Measurements from ENCODE around the gene UBAC1. TPM values are rescaled to one million over a fixed set of nuclear protein-coding genes. Genes with fewer than 3 reads are reported as not detected.
"Not testable (repeated sequence)": the region's sequence is repeated elsewhere in the genome, so short reads cannot be mapped to it uniquely, and the experiment has no call there.

The UBAC1 gene
- total RNA-seq, 1 donor from 2014 or later: 25.4 TPM

GRCh38 chr9:135960411-135961276 lies 529 bp downstream of the UBAC1 start:
- peak in 1 of 2 donors; percentile 19 for DNase-seq (ENCODE audit: low read depth in 2 of 2)

- DNase-seq (ENCODE audit: low read depth in 2 of 2): no peak
Measured at GRCh38 chr9:135959814-135960213, 1.4 kb downstream of the UBAC1 start.

- no peak for DNase-seq (ENCODE audit: low read depth in 2 of 2)
Measured at GRCh38 chr9:135958485-135958884, 2.7 kb downstream of the UBAC1 start.

- no peak for DNase-seq (ENCODE audit: low read depth in 2 of 2)
Measured at GRCh38 chr9:135957431-135957830, 3.7 kb downstream of the UBAC1 start.

GRCh38 chr9:135956802-135957174 lies 4.4 kb downstream of the UBAC1 start:
- no peak for DNase-seq (ENCODE audit: low read depth in 2 of 2)

GRCh38 chr9:135955934-135956801 lies 5.0 kb downstream of the UBAC1 start:
- no peak for DNase-seq (ENCODE audit: low read depth in 2 of 2)

- no peak for DNase-seq (ENCODE audit: low read depth in 2 of 2)
Measured at GRCh38 chr9:135952664-135953206, 8.4 kb downstream of the UBAC1 start.

- no peak for DNase-seq (ENCODE audit: low read depth in 2 of 2)
Measured at GRCh38 chr9:135951889-135952663, 9.1 kb downstream of the UBAC1 start.

- DNase-seq (ENCODE audit: low read depth in 2 of 2): not testable (repeated sequence)
Measured at GRCh38 chr9:135951310-135951709, 9.9 kb downstream of the UBAC1 start.

GRCh38 chr9:135950841-135951240 lies 10.3 kb downstream of the UBAC1 start:
- not testable (repeated sequence) for DNase-seq (ENCODE audit: low read depth in 2 of 2)

GRCh38 chr9:135950135-135950682 lies 11.0 kb downstream of the UBAC1 start:
- DNase-seq (ENCODE audit: low read depth in 2 of 2): no peak

- no peak for DNase-seq (ENCODE audit: low read depth in 2 of 2)
Measured at GRCh38 chr9:135949501-135950134, 11.6 kb downstream of the UBAC1 start.

- DNase-seq (ENCODE audit: low read depth in 2 of 2): no peak
Measured at GRCh38 chr9:135948968-135949367, 12.2 kb downstream of the UBAC1 start.

- no peak for DNase-seq (ENCODE audit: low read depth in 2 of 2)
Measured at GRCh38 chr9:135948446-135948845, 12.7 kb downstream of the UBAC1 start.

GRCh38 chr9:135947582-135947981 lies 13.6 kb downstream of the UBAC1 start:
- DNase-seq (ENCODE audit: low read depth in 2 of 2): no peak

- DNase-seq (ENCODE audit: low read depth in 2 of 2): not testable (repeated sequence)
Measured at GRCh38 chr9:135947105-135947504, 14.1 kb downstream of the UBAC1 start.

- DNase-seq (ENCODE audit: low read depth in 2 of 2): no peak
Measured at GRCh38 chr9:135946392-135946994, 14.7 kb downstream of the UBAC1 start.

GRCh38 chr9:135945969-135946368 lies 15.2 kb downstream of the UBAC1 start:
- no peak for DNase-seq (ENCODE audit: low read depth in 2 of 2)

GRCh38 chr9:135944444-135945252 lies 16.5 kb downstream of the UBAC1 start:
- no peak for DNase-seq (ENCODE audit: low read depth in 2 of 2)

Measured in dermis microvascular lymphatic vessel endothelial cell (primary cell).